GM19372 (cell line): ENCODE measurements around the gene LMAN2.

Experiments
- ATAC-seq: cut with Tn5 transposase; IDR thresholded peaks from one replicate; pipeline ENCODE4 v1.9.1; 2021; ENCODE audit warnings: mild to moderate bottlenecking, low read depth, moderate library complexity; ENCODE audit not compliant: unreplicated experiment

LMAN2 gene

GRCh38 chr5:177293819-177294581 is 57.5 kb downstream of the LMAN2 start:
- ATAC-seq = no peak

GRCh38 chr5:177291735-177292134 is 59.7 kb downstream of the LMAN2 start:
- no peak for ATAC-seq

GRCh38 chr5:177290816-177291596 is 60.5 kb downstream of the LMAN2 start:
- no peak for ATAC-seq

GRCh38 chr5:177288191-177288590 is 63.3 kb downstream of the LMAN2 start:
- no peak for ATAC-seq
